ENCODE data around the gene VNN1.

DNA sequence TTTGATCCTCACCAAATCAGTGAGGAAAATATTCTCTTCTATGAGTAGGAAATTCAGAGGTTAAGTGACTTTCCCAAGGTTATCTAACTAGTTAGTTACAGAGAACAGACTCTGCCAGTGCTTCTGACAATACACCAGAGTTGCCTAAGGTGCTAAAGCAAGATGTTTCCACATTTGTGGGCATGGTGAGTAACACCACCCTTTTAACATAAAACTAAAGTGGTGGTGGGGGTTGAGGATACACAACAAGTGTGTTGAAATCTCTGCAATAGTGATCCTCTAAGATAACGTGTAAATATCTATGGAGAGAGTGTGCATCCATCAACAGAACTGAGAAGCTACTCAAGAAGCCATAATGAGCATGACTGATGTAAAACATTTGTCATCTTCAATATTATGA is 32.2 kb upstream of the VNN1 start:
- TF ChIP-seq, protein P1, sequence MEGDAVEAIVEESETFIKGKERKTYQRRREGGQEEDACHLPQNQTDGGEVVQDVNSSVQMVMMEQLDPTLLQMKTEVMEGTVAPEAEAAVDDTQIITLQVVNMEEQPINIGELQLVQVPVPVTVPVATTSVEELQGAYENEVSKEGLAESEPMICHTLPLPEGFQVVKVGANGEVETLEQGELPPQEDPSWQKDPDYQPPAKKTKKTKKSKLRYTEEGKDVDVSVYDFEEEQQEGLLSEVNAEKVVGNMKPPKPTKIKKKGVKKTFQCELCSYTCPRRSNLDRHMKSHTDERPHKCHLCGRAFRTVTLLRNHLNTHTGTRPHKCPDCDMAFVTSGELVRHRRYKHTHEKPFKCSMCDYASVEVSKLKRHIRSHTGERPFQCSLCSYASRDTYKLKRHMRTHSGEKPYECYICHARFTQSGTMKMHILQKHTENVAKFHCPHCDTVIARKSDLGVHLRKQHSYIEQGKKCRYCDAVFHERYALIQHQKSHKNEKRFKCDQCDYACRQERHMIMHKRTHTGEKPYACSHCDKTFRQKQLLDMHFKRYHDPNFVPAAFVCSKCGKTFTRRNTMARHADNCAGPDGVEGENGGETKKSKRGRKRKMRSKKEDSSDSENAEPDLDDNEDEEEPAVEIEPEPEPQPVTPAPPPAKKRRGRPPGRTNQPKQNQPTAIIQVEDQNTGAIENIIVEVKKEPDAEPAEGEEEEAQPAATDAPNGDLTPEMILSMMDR (IDR thresholded peaks at IDR 0.05), result no peak
- TF ChIP-seq EP300 (IDR thresholded peaks at IDR 0.05), result no peak
- TF ChIP-seq POLR2A (IDR thresholded peaks at IDR 0.05), result no peak
